ENCODE measurements around the gene ATP5ME. TPM values are rescaled to one million over a fixed set of nuclear protein-coding genes. Genes with fewer than 3 reads are reported as not detected.
"Not testable (repeated sequence)": the region's sequence is repeated elsewhere in the genome, so short reads cannot be mapped to it uniquely, and the experiment has no call there.

The ATP5ME gene
- total RNA-seq, 1 donor from 2014 or later: 278 TPM

- TF ChIP-seq CTCF (conservative IDR thresholded peaks at IDR 0.05): no peak
- Mint-ChIP-seq H3K4me3 (no peak overlapping the region), H3K4me1 (no peaks in the 10 kb centered on the region), H3K27me3 (ENCODE audit: low read depth) (peaks cover 5% of the 10 kb centered on the region), H3K36me3 (ENCODE audit: low read depth) (peaks cover 3% of the 10 kb centered on the region), H3K27ac (ENCODE audit: unreplicated experiment) (no peak overlapping the region), H3K9me3 (no peaks in the 10 kb centered on the region)
- DNase-seq (ENCODE audit: low read depth, low spot score): no peak
Measured at GRCh38 chr4:648579-649292, 25.3 kb downstream of the ATP5ME start.

DNA sequence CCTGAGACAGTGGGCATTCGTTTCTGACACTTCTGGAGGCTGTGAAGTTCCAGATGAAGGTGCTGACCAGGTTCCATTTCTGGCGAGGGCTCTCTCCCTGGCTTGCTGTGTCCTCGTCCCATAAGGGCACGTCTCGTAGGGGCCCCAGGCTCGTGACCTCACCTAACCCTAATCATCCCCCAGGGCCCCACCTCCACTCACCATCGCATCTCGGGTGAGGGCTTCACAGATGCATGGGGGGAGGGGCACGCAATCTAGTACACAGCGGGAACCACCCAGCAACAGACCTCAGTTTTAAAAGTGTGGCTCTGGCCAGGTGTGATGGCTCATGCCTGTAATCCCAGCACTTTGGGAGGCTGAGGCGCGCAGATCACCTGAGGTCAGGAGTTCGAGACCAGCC is 26.6 kb downstream of the ATP5ME start:
- DNase-seq (ENCODE audit: low read depth, low spot score): no peak
- Mint-ChIP-seq H3K36me3 (ENCODE audit: low read depth) (peaks cover 3% of the 10 kb centered on the region), H3K4me3 (no peak overlapping the region), H3K4me1 (no peaks in the 10 kb centered on the region), H3K9me3 (no peaks in the 10 kb centered on the region), H3K27me3 (ENCODE audit: low read depth) (peaks cover 8% of the 10 kb centered on the region), H3K27ac (ENCODE audit: unreplicated experiment) (no peak overlapping the region)
- no peak for TF ChIP-seq CTCF (conservative IDR thresholded peaks at IDR 0.05)

DNA sequence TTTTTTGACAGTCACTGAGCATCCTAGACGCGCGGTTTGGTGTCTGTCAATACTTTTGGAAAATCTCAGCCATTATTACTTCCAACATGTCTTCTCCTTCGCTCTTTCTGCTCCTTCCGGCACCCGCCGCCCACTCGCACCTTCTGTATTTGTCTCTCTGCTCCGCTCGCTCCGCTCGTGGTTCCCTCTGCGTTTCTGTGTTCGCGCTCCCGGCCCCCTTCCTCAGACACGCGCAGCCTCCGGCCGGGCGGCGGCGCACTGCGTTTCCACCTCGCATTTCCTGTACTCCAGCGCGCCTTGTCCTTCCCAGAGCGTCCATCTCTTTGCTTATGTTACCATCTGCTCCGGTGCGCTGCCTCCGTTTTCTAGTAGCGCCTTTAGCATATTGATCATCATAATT is 27.6 kb downstream of the ATP5ME start:
- peaks cover 8% of the 10 kb centered on the region for H3K27me3 Mint-ChIP-seq (ENCODE audit: low read depth)
- TF ChIP-seq CTCF (conservative IDR thresholded peaks at IDR 0.05): no peak
- H3K9me3 Mint-ChIP-seq: no peaks in the 10 kb centered on the region
- no peak overlapping the region for H3K27ac Mint-ChIP-seq (ENCODE audit: unreplicated experiment)
- no peak overlapping the region for H3K4me3 Mint-ChIP-seq
- no peaks in the 10 kb centered on the region for H3K4me1 Mint-ChIP-seq
- DNase-seq (ENCODE audit: low read depth, low spot score): no peak
- peaks cover 3% of the 10 kb centered on the region for H3K36me3 Mint-ChIP-seq (ENCODE audit: low read depth)

GRCh38 chr4:642366-642765 is 31.7 kb downstream of the ATP5ME start:
- H3K27ac Mint-ChIP-seq (ENCODE audit: unreplicated experiment); H3K9me3 Mint-ChIP-seq; H3K4me1 Mint-ChIP-seq; H3K36me3 Mint-ChIP-seq (ENCODE audit: low read depth); DNase-seq (ENCODE audit: low read depth, low spot score); H3K27me3 Mint-ChIP-seq (ENCODE audit: low read depth); H3K4me3 Mint-ChIP-seq: not testable (repeated sequence)

DNA sequence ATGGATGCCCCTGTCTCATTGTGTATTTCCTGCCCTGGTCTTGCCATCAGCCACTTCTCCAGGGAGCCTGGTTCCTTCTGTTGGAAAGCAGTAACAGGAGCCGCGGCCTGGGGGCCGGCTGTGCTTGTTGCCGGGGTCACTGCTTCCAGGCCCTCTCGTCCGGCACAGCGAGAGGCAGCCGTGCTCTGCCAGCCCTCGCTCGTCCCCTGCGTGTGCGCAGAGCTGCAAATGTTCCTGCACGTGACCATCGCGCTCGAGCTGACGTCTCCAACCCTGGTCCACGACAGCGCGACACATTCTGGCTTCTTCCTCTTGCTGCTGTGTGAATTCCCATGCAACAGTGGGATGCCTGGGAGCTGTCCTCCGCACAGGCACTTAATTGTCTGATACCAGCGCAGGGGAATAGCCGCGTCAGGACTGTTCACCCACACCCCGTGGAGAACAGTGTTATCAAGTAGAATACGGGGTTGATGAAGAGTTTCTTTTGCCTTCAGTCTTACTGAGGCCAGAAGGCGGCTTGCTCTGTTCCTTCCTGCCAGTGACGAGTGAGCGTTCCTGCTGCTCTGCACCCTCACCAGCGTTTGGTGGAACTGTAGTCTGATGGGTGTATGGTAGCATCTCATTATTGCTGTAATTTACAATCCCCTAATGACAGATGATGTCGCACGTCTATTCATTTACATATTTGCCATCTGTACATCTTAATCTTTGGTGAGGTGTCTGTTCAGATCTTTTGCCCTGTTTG is 36.4 kb downstream of the ATP5ME start:
- Mint-ChIP-seq H3K4me3 (no peak overlapping the region), H3K9me3 (no peaks in the 10 kb centered on the region), H3K36me3 (ENCODE audit: low read depth) (no peaks in the 10 kb centered on the region), H3K27me3 (ENCODE audit: low read depth) (no peaks in the 10 kb centered on the region), H3K4me1 (peaks cover 4% of the 10 kb centered on the region), H3K27ac (ENCODE audit: unreplicated experiment) (no peak overlapping the region)
- TF ChIP-seq CTCF (conservative IDR thresholded peaks at IDR 0.05): no peak
- DNase-seq (ENCODE audit: low read depth, low spot score): no peak

DNA sequence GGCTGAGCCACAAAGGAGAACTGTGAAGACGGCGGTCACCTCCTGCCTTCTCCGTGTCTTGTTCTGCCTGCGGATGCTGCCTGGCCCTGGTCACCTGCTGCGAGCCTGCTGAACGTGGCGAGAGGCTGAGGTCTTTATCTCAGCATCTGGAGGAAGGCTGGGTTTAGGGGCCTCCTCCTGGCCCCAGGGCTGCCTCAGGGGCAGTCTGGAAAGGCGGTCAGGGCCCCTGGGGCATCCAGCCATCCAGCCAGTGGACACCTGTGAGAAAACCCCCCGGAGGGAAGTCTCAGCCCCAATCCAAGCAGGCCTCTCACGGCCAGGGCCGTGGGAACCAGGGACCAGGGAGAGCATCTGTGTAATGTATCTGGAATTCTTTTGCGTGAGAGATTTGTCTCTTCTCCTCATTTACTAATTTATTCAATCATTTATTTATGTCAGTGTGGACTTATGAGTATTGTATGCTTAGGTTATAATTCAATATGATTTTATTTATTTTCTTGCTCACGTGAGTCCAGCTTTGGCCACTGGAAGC is 37.4 kb downstream of the ATP5ME start:
- H3K9me3 Mint-ChIP-seq: no peaks in the 10 kb centered on the region
- DNase-seq (ENCODE audit: low read depth, low spot score): no peak
- no peak overlapping the region for H3K4me3 Mint-ChIP-seq
- TF ChIP-seq CTCF (conservative IDR thresholded peaks at IDR 0.05): no peak
- H3K27me3 Mint-ChIP-seq (ENCODE audit: low read depth): no peaks in the 10 kb centered on the region
- peaks cover 2% of the 10 kb centered on the region for H3K36me3 Mint-ChIP-seq (ENCODE audit: low read depth)
- H3K4me1 Mint-ChIP-seq: peaks cover 4% of the 10 kb centered on the region
- no peak overlapping the region for H3K27ac Mint-ChIP-seq (ENCODE audit: unreplicated experiment)
